ENCODE data around the gene FBXW5. TPM values are rescaled to one million over a fixed set of nuclear protein-coding genes. Genes with fewer than 3 reads are reported as not detected.

Gene FBXW5
- total and polyA plus RNA-seq, 2 donors (not counting 3 experiments of a cell fraction or from before 2014, with no cell fraction given) = 97.3 to 151 TPM

DNA sequence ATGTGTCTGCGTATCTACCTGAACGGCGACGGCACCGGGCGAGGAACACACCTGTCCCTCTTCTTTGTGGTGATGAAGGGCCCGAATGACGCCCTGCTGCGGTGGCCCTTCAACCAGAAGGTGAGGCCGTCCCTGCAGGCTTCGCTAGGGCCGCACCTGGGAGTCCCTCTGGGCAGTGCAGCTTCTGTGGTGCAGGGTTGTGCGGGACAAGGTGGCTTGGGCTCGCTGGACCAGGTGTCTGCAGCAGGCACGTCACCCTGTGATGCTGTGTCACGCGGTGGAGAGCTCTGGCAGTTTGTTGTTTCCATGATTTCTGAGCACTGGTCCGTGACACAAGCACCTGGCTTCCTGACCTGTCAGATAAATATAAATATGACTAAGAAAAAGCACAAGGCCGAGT is 20.7 kb downstream of the FBXW5 start:
- POLR2A ChIA-PET = no interaction called here
- no peak for DNase-seq (ENCODE audit: low read depth, low spot score)
- CTCF ChIA-PET = no interaction called here
- H2AFZ ChIP-seq (ENCODE audit: low read depth, low read length) = no peak overlapping the region
- no peak overlapping the region for H3K4me2 ChIP-seq (ENCODE audit: insufficient read depth, low read length)
- no peaks in the 10 kb centered on the region for H3K79me2 ChIP-seq (ENCODE audit: control insufficient read depth, insufficient read depth, low read length)
- peaks cover 6% of the 10 kb centered on the region for H3K4me1 ChIP-seq (ENCODE audit: control insufficient read depth, extremely low read depth, insufficient read depth, low read length)
- BruUV-seq (replicated peaks) = no TSS peak
- no peak overlapping the region for H3K4me3 ChIP-seq (replicated peaks in 1 of 3; ENCODE audit: insufficient read depth in 1 of 3, low read depth in 1 of 3, low read length in 3 of 3)
- peaks cover 0 to 26% of the 10 kb centered on the region in 2 experiments for H3K36me3 ChIP-seq (ENCODE audit: control insufficient read depth in 2 of 2, extremely low read depth in 1 of 2, insufficient read depth in 2 of 2, low read length in 2 of 2)
- FAIRE-seq = no peak
- intact Hi-C loops (cut with micrococcal nuclease) (no loop called here), dilution Hi-C loops (cut with MboI; ENCODE audit: extremely low pct_ligation_motif_present, low sequenced_read_pairs) (no loop called here)
- H3K9me3 ChIP-seq (replicated peaks; ENCODE audit: control insufficient read depth, insufficient read depth, low read length) = no peaks in the 10 kb centered on the region
- no peaks in the 10 kb centered on the region for H3K9me1 ChIP-seq (replicated peaks; ENCODE audit: control insufficient read depth, extremely low read depth, insufficient read depth, low read length)
- H4K20me1 ChIP-seq (replicated peaks; ENCODE audit: control insufficient read depth, extremely low read depth, insufficient read depth, low read length) = no peaks in the 10 kb centered on the region
- no peak overlapping the region for H3K27ac ChIP-seq (ENCODE audit: insufficient read depth, low read depth, low read length)
- no peak overlapping the region for H3K9ac ChIP-seq (replicated peaks; ENCODE audit: extremely low read depth, insufficient read depth, low read length)
- TF ChIP-seq, protein P1, sequence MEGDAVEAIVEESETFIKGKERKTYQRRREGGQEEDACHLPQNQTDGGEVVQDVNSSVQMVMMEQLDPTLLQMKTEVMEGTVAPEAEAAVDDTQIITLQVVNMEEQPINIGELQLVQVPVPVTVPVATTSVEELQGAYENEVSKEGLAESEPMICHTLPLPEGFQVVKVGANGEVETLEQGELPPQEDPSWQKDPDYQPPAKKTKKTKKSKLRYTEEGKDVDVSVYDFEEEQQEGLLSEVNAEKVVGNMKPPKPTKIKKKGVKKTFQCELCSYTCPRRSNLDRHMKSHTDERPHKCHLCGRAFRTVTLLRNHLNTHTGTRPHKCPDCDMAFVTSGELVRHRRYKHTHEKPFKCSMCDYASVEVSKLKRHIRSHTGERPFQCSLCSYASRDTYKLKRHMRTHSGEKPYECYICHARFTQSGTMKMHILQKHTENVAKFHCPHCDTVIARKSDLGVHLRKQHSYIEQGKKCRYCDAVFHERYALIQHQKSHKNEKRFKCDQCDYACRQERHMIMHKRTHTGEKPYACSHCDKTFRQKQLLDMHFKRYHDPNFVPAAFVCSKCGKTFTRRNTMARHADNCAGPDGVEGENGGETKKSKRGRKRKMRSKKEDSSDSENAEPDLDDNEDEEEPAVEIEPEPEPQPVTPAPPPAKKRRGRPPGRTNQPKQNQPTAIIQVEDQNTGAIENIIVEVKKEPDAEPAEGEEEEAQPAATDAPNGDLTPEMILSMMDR (IDR thresholded peaks at IDR 0.05; ENCODE audit: extremely low read depth in 1 of 2, insufficient read depth in 1 of 2, low read depth in 1 of 2, low read length in 2 of 2) = no peak
- TF ChIP-seq JUN (IDR thresholded peaks at IDR 0.05; ENCODE audit: borderline replicate concordance, insufficient read depth, insufficient read length, low read depth) = no peak
- H3K27me3 ChIP-seq (ENCODE audit: control insufficient read depth in 2 of 2, insufficient read depth in 2 of 2, low read length in 2 of 2) = no peaks in the 10 kb centered on the region

DNA sequence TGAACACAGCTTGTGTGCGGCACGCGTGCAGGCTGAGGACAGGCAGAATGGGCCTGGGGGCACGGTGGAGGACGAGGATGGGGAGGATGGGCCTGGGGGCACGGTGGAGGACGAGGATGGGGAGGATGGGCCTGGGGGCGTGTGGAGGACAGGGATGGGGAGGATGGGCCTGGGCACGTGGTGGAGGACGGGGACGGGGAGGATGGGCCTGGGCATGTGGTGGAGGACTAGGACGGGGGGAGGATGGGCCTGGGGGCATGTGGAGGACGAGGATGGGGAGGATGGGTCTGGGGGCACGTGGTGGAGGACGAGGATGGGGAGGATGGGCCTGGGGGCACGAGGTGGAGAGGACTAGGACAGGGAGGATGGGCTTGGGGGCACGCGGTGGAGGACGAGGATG is 22.0 kb downstream of the FBXW5 start:
- ChIA-PET CTCF (no interaction called here), POLR2A (no interaction called here)
- BruUV-seq (replicated peaks) = no TSS peak
- no peaks in the 10 kb centered on the region for H3K79me2 ChIP-seq (ENCODE audit: control insufficient read depth, insufficient read depth, low read length)
- no peak overlapping the region for H3K4me3 ChIP-seq (replicated peaks in 1 of 3; ENCODE audit: insufficient read depth in 1 of 3, low read depth in 1 of 3, low read length in 3 of 3)
- dilution Hi-C loops (cut with MboI; ENCODE audit: extremely low pct_ligation_motif_present, low sequenced_read_pairs) = no loop called here
- H3K27me3 ChIP-seq (ENCODE audit: control insufficient read depth in 2 of 2, insufficient read depth in 2 of 2, low read length in 2 of 2) = no peaks in the 10 kb centered on the region
- FAIRE-seq (no peak), DNase-seq (ENCODE audit: low read depth, low spot score) (no peak)
- TF ChIP-seq GATA2 (IDR thresholded peaks at IDR 0.05; ENCODE audit: insufficient read depth, insufficient read length, low read depth, low read length) (no peak), FOS (IDR thresholded peaks at IDR 0.05; ENCODE audit: borderline replicate concordance, insufficient read depth, low read length) (no peak), POLR2A (IDR thresholded peaks at IDR 0.05; ENCODE audit: low read depth, low read length) (no peak), EZH2 (IDR thresholded peaks at IDR 0.05; ENCODE audit: borderline replicate concordance, low read depth, low read length, severe bottlenecking) (no peak), JUN (IDR thresholded peaks at IDR 0.05; ENCODE audit: borderline replicate concordance, insufficient read depth, insufficient read length, low read depth) (no peak), MYC (IDR thresholded peaks at IDR 0.05; ENCODE audit: low read depth, low read length) (no peak), POLR2AphosphoS5 (IDR thresholded peaks at IDR 0.05; ENCODE audit: insufficient read depth, low read depth, low read length) (no peak)
- TF ChIP-seq, protein P2, sequence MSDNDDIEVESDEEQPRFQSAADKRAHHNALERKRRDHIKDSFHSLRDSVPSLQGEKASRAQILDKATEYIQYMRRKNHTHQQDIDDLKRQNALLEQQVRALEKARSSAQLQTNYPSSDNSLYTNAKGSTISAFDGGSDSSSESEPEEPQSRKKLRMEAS (IDR thresholded peaks at IDR 0.05; ENCODE audit: insufficient read depth, insufficient read length) = no peak
- TF ChIP-seq, protein P1 (IDR thresholded peaks at IDR 0.05; ENCODE audit: extremely low read depth in 1 of 2, insufficient read depth in 1 of 2, low read depth in 1 of 2, low read length in 2 of 2) = no peak
- H3K27ac ChIP-seq (ENCODE audit: insufficient read depth, low read depth, low read length) = no peak overlapping the region
- peaks cover under 1% of the 10 kb centered on the region for H3K4me1 ChIP-seq (ENCODE audit: control insufficient read depth, extremely low read depth, insufficient read depth, low read length)
- no peaks in the 10 kb centered on the region for H4K20me1 ChIP-seq (replicated peaks; ENCODE audit: control insufficient read depth, extremely low read depth, insufficient read depth, low read length)
- no peaks in the 10 kb centered on the region for H3K9me1 ChIP-seq (replicated peaks; ENCODE audit: control insufficient read depth, extremely low read depth, insufficient read depth, low read length)
- no peak overlapping the region for H3K9ac ChIP-seq (replicated peaks; ENCODE audit: extremely low read depth, insufficient read depth, low read length)
- no peak overlapping the region for H3K4me2 ChIP-seq (ENCODE audit: insufficient read depth, low read length)
- H2AFZ ChIP-seq (ENCODE audit: low read depth, low read length) = no peak overlapping the region
- H3K9me3 ChIP-seq (replicated peaks; ENCODE audit: control insufficient read depth, insufficient read depth, low read length) = no peaks in the 10 kb centered on the region
- intact Hi-C loops (cut with micrococcal nuclease) = no loop called here
- peaks cover 0 to 29% of the 10 kb centered on the region in 2 experiments for H3K36me3 ChIP-seq (ENCODE audit: control insufficient read depth in 2 of 2, extremely low read depth in 1 of 2, insufficient read depth in 2 of 2, low read length in 2 of 2)

Data from endothelial cell of umbilical vein (primary cell).